Measurements from ENCODE around the gene CRHR2. TPM values are rescaled to one million over a fixed set of nuclear protein-coding genes. Genes with fewer than 3 reads are reported as not detected.
"Not testable (repeated sequence)": the region's sequence is repeated elsewhere in the genome, so short reads cannot be mapped to it uniquely, and the experiment has no call there.

CRHR2 gene
- total and polyA plus RNA-seq, 8 donors, result 0.06 to 0.79 (median 0.50) TPM

GRCh38 chr7:30722671-30723070, 40.4 kb upstream of the CRHR2 start:
- Histone ChIP-seq H3K4me1 (no peaks in the 10 kb centered on the region), H3K27me3 (no peaks in the 10 kb centered on the region), H3K4me3 (no peak overlapping the region), H3K9me3 (no peaks in the 10 kb centered on the region), H3K36me3 (no peaks in the 10 kb centered on the region), H3K27ac (no peak overlapping the region)
- DNase-seq (no peak), FAIRE-seq (no peak), ATAC-seq (no peak)
- intact Hi-C loops (cut with DNase I), result no loop called here
- TF ChIP-seq, protein P1, sequence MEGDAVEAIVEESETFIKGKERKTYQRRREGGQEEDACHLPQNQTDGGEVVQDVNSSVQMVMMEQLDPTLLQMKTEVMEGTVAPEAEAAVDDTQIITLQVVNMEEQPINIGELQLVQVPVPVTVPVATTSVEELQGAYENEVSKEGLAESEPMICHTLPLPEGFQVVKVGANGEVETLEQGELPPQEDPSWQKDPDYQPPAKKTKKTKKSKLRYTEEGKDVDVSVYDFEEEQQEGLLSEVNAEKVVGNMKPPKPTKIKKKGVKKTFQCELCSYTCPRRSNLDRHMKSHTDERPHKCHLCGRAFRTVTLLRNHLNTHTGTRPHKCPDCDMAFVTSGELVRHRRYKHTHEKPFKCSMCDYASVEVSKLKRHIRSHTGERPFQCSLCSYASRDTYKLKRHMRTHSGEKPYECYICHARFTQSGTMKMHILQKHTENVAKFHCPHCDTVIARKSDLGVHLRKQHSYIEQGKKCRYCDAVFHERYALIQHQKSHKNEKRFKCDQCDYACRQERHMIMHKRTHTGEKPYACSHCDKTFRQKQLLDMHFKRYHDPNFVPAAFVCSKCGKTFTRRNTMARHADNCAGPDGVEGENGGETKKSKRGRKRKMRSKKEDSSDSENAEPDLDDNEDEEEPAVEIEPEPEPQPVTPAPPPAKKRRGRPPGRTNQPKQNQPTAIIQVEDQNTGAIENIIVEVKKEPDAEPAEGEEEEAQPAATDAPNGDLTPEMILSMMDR (IDR thresholded peaks at IDR 0.05), result no peak

DNA sequence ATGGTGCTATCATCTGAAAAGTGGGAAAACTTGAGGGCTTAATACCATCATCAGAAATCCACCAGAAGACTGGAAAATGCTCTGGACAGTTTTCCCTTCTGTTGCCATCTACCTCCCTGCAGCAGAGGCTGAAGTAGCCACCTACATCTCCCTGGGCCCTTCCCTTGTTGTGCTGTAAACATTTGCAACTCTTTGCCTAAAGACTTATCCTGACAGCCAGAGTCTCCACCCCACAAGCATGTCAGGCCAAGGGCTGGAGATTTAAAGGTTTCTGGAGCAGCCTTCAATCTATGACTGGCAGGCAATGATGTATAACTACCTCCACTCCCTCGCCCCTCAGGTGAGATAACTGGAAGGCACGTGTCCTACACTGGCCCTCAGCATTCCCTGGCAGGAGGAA, 39.9 kb upstream of the CRHR2 start:
- no peak overlapping the region for H3K27ac ChIP-seq
- H3K9me3 ChIP-seq, result no peaks in the 10 kb centered on the region
- intact Hi-C loops (cut with DNase I), result no loop called here
- FAIRE-seq, result no peak
- 79 to 90% methylated on average over 2 of the region's 2 CpGs for WGBS, 2 donors
- no peaks in the 10 kb centered on the region for H3K4me1 ChIP-seq
- TF ChIP-seq, protein P1 (IDR thresholded peaks at IDR 0.05), result no peak
- no peak for DNase-seq
- H3K27me3 ChIP-seq, result no peaks in the 10 kb centered on the region
- no peak for ATAC-seq
- no peaks in the 10 kb centered on the region for H3K36me3 ChIP-seq
- H3K4me3 ChIP-seq, result no peak overlapping the region

GRCh38 chr7:30721211-30721610, 39.0 kb upstream of the CRHR2 start:
- ATAC-seq, result no peak
- FAIRE-seq, result no peak
- Histone ChIP-seq H3K36me3 (no peaks in the 10 kb centered on the region), H3K4me1 (no peaks in the 10 kb centered on the region), H3K4me3 (no peak overlapping the region), H3K27ac (no peak overlapping the region), H3K9me3 (no peaks in the 10 kb centered on the region), H3K27me3 (no peaks in the 10 kb centered on the region)
- 90 to 95% methylated on average over 1 of the region's 1 CpG for WGBS, 2 donors
- DNase-seq, result no peak
- TF ChIP-seq, protein P1 (IDR thresholded peaks at IDR 0.05), result no peak
- intact Hi-C loops (cut with DNase I), result no loop called here

DNA sequence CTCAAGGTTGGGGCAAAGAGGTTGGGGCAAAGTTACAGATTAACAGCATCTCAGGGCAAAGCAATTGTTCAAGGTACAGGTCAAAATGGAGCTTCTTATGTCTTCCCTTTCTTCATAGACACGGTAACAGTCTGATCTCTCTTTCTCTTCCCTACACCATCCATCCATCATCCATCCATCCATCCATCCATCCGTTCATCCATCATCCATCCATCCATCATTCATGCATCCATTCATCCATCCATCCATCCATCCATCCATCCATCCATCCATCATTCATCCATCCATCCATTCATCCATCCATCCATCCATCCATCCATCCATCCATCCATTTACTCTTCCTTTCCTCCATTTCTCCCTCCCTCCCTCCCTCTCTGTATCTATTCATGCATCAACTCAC, 37.2 kb upstream of the CRHR2 start:
- intact Hi-C loops (cut with DNase I); H3K27me3 ChIP-seq; FAIRE-seq; H3K9me3 ChIP-seq; ATAC-seq; H3K36me3 ChIP-seq; H3K27ac ChIP-seq; H3K4me1 ChIP-seq; DNase-seq; H3K4me3 ChIP-seq: not testable (repeated sequence)
- 78 to 89% methylated on average over 2 of the region's 2 CpGs for WGBS, 2 donors

DNA sequence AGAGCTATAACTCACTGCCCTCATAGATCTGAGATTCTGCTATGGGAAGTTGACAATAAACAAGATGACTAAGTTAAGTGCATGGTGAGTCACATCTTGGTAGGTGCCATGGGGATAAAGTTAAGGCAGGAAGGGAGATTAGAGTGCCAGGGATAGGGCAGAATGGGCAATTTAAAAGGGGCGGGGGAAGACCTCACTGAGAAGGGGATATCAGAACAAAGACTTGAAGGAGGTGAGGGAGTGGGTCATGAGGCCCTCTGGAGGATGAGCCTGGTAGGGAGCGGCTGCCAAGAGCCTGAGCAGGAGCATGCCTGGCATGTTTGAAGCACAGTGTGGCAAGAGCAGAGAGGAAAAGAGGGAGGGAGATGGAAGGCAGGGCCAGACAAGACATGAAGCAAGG, 34.9 kb upstream of the CRHR2 start:
- Histone ChIP-seq H3K4me3 (no peak overlapping the region), H3K9me3 (no peaks in the 10 kb centered on the region), H3K27me3 (no peaks in the 10 kb centered on the region), H3K36me3 (no peaks in the 10 kb centered on the region), H3K27ac (no peak overlapping the region), H3K4me1 (no peaks in the 10 kb centered on the region)
- intact Hi-C loops (cut with DNase I), result no loop called here
- WGBS, 2 donors, result 76 to 83% methylated on average over 2 of the region's 2 CpGs
- FAIRE-seq (no peak), ATAC-seq (no peak), DNase-seq (no peak)
- TF ChIP-seq, protein P1 (IDR thresholded peaks at IDR 0.05), result no peak

DNA sequence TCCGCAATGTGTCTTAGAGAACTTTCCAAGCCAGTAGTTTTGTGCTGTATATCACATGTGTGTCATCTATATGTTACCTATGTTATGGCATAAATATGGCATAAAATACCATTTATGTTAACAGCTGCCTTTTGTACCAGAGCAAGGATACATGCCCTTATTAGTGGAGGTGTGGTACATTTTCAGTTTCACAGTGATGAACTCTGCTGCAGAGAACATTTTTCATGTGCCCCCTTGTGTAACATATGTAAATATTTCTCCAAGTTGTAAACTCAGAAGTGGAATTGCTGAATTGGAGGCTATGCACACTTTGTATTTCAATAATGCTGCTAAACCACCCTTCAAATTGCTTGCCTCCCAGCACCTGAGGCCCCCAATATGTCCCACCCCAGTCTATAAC, 31.9 kb upstream of the CRHR2 start:
- Histone ChIP-seq H3K27me3 (no peaks in the 10 kb centered on the region), H3K9me3 (no peaks in the 10 kb centered on the region), H3K27ac (no peak overlapping the region), H3K4me3 (no peak overlapping the region), H3K36me3 (no peaks in the 10 kb centered on the region), H3K4me1 (no peaks in the 10 kb centered on the region)
- no peak for FAIRE-seq
- intact Hi-C loops (cut with DNase I), result no loop called here
- DNase-seq, result no peak
- WGBS, 2 donors, result 89 to 90% methylated on average over 1 of the region's 1 CpG
- ATAC-seq, result no peak
- TF ChIP-seq, protein P1 (IDR thresholded peaks at IDR 0.05), result no peak
